GM12878 (cell line): ENCODE measurements around the gene BRSK2. TPM values are rescaled to one million over a fixed set of nuclear protein-coding genes. Genes with fewer than 3 reads are reported as not detected.

Experiments used
- ATAC-seq: fragments of 200-7000 bp; cut with Tn5 transposase; 3 replicates; pipeline ENCODE4 v1.9.1; 2020; ENCODE audit warnings: mild to moderate bottlenecking, moderate library complexity
- BruUV-seq: library from RNA; stranded (reverse); fragments of 400-500 nt; replicated peaks from 2 replicates; lab custom pipeline; 2021; lab: Mats Ljungman, UMichigan
- CTCF ChIA-PET: fragments of 300-600 bp; sonication (Branson Sonifier 250); formaldehyde crosslinking; extraction: SDS; loops from one replicate; lab custom pipeline; 2021; ENCODE audit warnings: inconsistent platforms; lab: Yijun Ruan, JAX
- POLR2A ChIA-PET: fragments of 350-600 bp; formaldehyde crosslinking; extraction: SDS; loops from one replicate; lab custom pipeline; 2021; ENCODE audit warnings: inconsistent platforms; lab: Charles Lee
- RAD21 ChIA-PET: fragments of 300-600 bp; sonication (Branson Sonifier 250); formaldehyde crosslinking; loops from one replicate; lab custom pipeline; 2023; ENCODE audit warnings: antibody characterized with exemption; ENCODE audit not compliant: unreplicated experiment; lab: Charles Lee
- SMC1A ChIA-PET: fragments of 300-600 bp; sonication (Branson Sonifier 250); formaldehyde crosslinking; loops from one replicate; lab custom pipeline; 2023; ENCODE audit not compliant: unreplicated experiment, uncharacterized antibody; lab: Charles Lee
- DNase-seq: peaks from one replicate; pipeline ENCODE4 v3.0.0-alpha.2; 2011; ENCODE audit warnings: low read depth, low spot score
- FAIRE-seq: peaks from 3 replicates; lab custom pipeline; 2011; peaks lifted over from hg19 to GRCh38; lab: Jason Lieb, UNC
- H2AFZ ChIP-seq: 2 replicates; pipeline ENCODE4 v1.6.0; 2011; ENCODE audit warnings: low read depth, low read length, control low read depth; ENCODE audit not compliant: control insufficient read depth
- H3K27ac ChIP-seq: 2 replicates; pipeline ENCODE4 v1.5.1; 2011; ENCODE audit warnings: control low read depth; ENCODE audit not compliant: control insufficient read depth, insufficient read depth
- H3K27me3 ChIP-seq, 2 experiments: replicated peaks in 1 of 2; 2 replicates each; pipeline versions ENCODE4 v1.6.0 to v1.6.1; 2011; ENCODE audit warnings: low read length in 1 of 2; ENCODE audit not compliant: control insufficient read depth in 2 of 2, insufficient read depth in 2 of 2
- H3K36me3 ChIP-seq, 2 experiments: 2 replicates each; pipeline ENCODE4 v1.5.1; 2011; ENCODE audit warnings: low read length in 1 of 2; ENCODE audit not compliant: control insufficient read depth in 2 of 2, insufficient read depth in 2 of 2
- H3K4me1 ChIP-seq: 2 replicates; pipeline ENCODE4 v1.6.1; 2011; ENCODE audit warnings: mild to moderate bottlenecking, low read length, moderate library complexity, mixed read lengths; ENCODE audit not compliant: control insufficient read depth, insufficient read depth
- H3K4me2 ChIP-seq: 2 replicates; pipeline ENCODE4 v1.6.0; 2011; ENCODE audit warnings: control low read depth; ENCODE audit not compliant: control insufficient read depth, insufficient read depth
- H3K4me3 ChIP-seq: fragments of 200-600 bp; sonication (generic); 2 replicates; pipeline ENCODE4 v1.5.1; 2016
- H3K79me2 ChIP-seq: 2 replicates; pipeline ENCODE4 v1.6.0; 2011; ENCODE audit warnings: low read length; ENCODE audit not compliant: control insufficient read depth, insufficient read depth
- H3K9ac ChIP-seq: 2 replicates; pipeline ENCODE4 v1.8.0; 2011; ENCODE audit warnings: low read length, control low read depth, mixed read lengths; ENCODE audit not compliant: control insufficient read depth, insufficient read depth
- H3K9me3 ChIP-seq: replicated peaks from 3 replicates; pipeline ENCODE4 v1.5.1; 2011; ENCODE audit warnings: mild to moderate bottlenecking, low read length; ENCODE audit not compliant: control insufficient read depth, insufficient read depth
- H4K20me1 ChIP-seq: 2 replicates; pipeline ENCODE4 v1.6.0; 2011; ENCODE audit not compliant: control insufficient read depth, insufficient read depth
- BRCA1 ChIP-seq: IDR thresholded peaks from 2 replicates; pipeline ENCODE4 v1.6.1; 2011; ENCODE audit warnings: low read depth, low read length, improper control_type of control experiment
- ESRRA ChIP-seq: IDR thresholded peaks from 2 replicates; pipeline ENCODE4 v1.6.1; 2012; ENCODE audit warnings: mild to moderate bottlenecking, low read length, improper control_type of control experiment
- IRF4 ChIP-seq: IDR thresholded peaks from 2 replicates; pipeline ENCODE4 v1.6.1; 2011; ENCODE audit warnings: low read depth, low read length
- NFYA ChIP-seq: IDR thresholded peaks from 2 replicates; pipeline ENCODE4 v1.6.1; 2011; ENCODE audit warnings: low read depth, mild to moderate bottlenecking, low read length, improper control_type of control experiment, borderline replicate concordance
- POLR2AphosphoS5 ChIP-seq: IDR thresholded peaks from 2 replicates; pipeline ENCODE4 v1.6.1; 2011; ENCODE audit warnings: mild to moderate bottlenecking, low read length, inconsistent platforms
- POU2F2 ChIP-seq: IDR thresholded peaks from 3 replicates; pipeline ENCODE4 v1.6.1; 2011; ENCODE audit warnings: low read depth, mild to moderate bottlenecking, low read length, borderline replicate concordance
- TCF7 ChIP-seq: IDR thresholded peaks from 2 replicates; pipeline ENCODE4 v1.6.1; 2014; ENCODE audit warnings: antibody characterized with exemption, borderline replicate concordance
- ZNF274 ChIP-seq: IDR thresholded peaks from one replicate; pipeline ENCODE4 v1.8.0; 2011; ENCODE audit not compliant: insufficient read length, insufficient read depth
- WGBS: methylation state at CpG from one replicate; pipeline ENCODE4 v1.1.6; 2016; ENCODE audit warnings: low lambda C conversion rate; ENCODE audit not compliant: insufficient replicate concordance, insufficient coverage; ENCODE audit errors: missing lambda C conversion rate; 5-methylcytosine and 5-hydroxymethylcytosine counted together
- in situ Hi-C: fragments of 300-500 bp; cut with MboI; formaldehyde crosslinking; loops from 9 replicates; pipeline ENCODE4 v1.14.3; 2018; ENCODE audit warnings: mixed read lengths
- intact Hi-C: fragments of 100-400 bp; cut with micrococcal nuclease; formaldehyde crosslinking; loops from one replicate; pipeline ENCODE4 v1.14.2; 2022; ENCODE audit not compliant: unreplicated experiment
- polyA plus RNA-seq, 11 experiments: library from polyadenylated mRNA; depleted of rRNA in 4 of 11; unstranded in 6 of 11; stranded (reverse) in 5 of 11; fragments of >200 nt; fragmentation: Nextera tagmentation in 4 of 11; fragmentation: Illumina TruSeq in 1 of 11; extraction: Ambion mirVana in 4 of 11; extraction: Trizol in 1 of 11; gene quantifications; 1 replicate in 1 of 11; 2 replicates in 10 of 11; pipeline versions ENCODE4 v1.2.1 to v1.2.3, GENCODE V29; 2011 to 2016; ENCODE audit warnings: inconsistent platforms in 2 of 11, missing spikeins in 2 of 11, low read depth in 1 of 11
- total RNA-seq, 4 experiments: library from RNA; depleted of rRNA in 3 of 4; stranded (reverse); fragments of >200 nt in 3 of 4; fragmentation: Illumina TruSeq in 1 of 4; extraction: Trizol in 1 of 4; gene quantifications; 2 replicates each; pipeline versions ENCODE4 v1.2.1 to v1.2.3, GENCODE V29; 2013 to 2021
- TF ChIP-seq, protein P1 (sequence below): fragments of 450-650 bp; IDR thresholded peaks from 2 replicates; pipeline ENCODE4 v1.6.1; 2017; ENCODE audit warnings: borderline replicate concordance
- TF ChIP-seq, protein P2 (sequence below): fragments of 450-650 bp; IDR thresholded peaks from 2 replicates; pipeline ENCODE4 v1.6.1; 2017; ENCODE audit warnings: mild to moderate bottlenecking, moderate library complexity
- TF ChIP-seq, protein P3 (sequence below): fragments of 450-650 bp; IDR thresholded peaks from 2 replicates; pipeline ENCODE4 v1.6.1; 2016; ENCODE audit warnings: mild to moderate bottlenecking

Gene BRSK2
- total and polyA plus RNA-seq, 10 of the 15 experiments (the other 5 are each of a cell fraction or from before 2014, with no cell fraction given), result 0.13 TPM; not detected in 9

DNA sequence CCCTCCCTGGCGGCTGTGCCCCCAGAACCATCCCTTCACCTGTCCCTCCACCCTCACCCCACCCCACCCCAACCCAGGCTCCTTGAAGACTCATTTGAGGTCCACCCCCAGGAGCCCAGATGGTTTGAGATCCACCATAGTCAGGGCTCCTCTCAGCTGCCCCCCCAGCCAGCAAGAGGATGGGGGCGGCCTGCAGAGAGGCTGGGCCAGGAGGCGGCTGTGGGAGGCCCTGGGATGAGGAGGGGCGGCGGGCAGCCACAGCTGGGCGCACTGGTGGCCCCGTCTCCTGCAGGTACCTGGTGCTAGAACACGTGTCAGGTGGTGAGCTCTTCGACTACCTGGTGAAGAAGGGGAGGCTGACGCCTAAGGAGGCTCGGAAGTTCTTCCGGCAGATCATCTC is 50.8 kb downstream of the BRSK2 start:
- no TSS peak for BruUV-seq
- ChIA-PET POLR2A (interaction anchor here (0.6 kb wide), 1 partner anchor 128 kb away, joined by 3 read pairs; no protein-coding TSS in a partner anchor), CTCF (no interaction called here), SMC1A (interaction anchor here (1.1 kb wide), 1 partner anchor 134 kb away, joined by 3 read pairs; no protein-coding TSS in a partner anchor), RAD21 (no interaction called here)
- no peaks in the 10 kb centered on the region for H3K4me1 ChIP-seq
- in situ Hi-C loops, result no loop called here
- H3K4me2 ChIP-seq, result no peak overlapping the region
- no peak overlapping the region for H3K9ac ChIP-seq
- no peak overlapping the region for H3K27ac ChIP-seq
- no peak overlapping the region for H3K4me3 ChIP-seq
- no peaks in the 10 kb centered on the region for H3K79me2 ChIP-seq
- ATAC-seq (no peak), FAIRE-seq (no peak), DNase-seq (no peak)
- TF ChIP-seq BRCA1 (no peak), ESRRA (no peak)
- TF ChIP-seq, protein P1, sequence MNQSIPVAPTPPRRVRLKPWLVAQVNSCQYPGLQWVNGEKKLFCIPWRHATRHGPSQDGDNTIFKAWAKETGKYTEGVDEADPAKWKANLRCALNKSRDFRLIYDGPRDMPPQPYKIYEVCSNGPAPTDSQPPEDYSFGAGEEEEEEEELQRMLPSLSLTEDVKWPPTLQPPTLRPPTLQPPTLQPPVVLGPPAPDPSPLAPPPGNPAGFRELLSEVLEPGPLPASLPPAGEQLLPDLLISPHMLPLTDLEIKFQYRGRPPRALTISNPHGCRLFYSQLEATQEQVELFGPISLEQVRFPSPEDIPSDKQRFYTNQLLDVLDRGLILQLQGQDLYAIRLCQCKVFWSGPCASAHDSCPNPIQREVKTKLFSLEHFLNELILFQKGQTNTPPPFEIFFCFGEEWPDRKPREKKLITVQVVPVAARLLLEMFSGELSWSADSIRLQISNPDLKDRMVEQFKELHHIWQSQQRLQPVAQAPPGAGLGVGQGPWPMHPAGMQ, result no peak
- WGBS, result 14% methylated on average over 8 of the region's 12 CpGs
- no peaks in the 10 kb centered on the region for H3K27me3 ChIP-seq
- H3K36me3 ChIP-seq, result no peaks in the 10 kb centered on the region
- intact Hi-C loops, result no loop called here
- H2AFZ ChIP-seq, result no peak overlapping the region
- no peaks in the 10 kb centered on the region for H4K20me1 ChIP-seq
- H3K9me3 ChIP-seq, result no peaks in the 10 kb centered on the region

DNA sequence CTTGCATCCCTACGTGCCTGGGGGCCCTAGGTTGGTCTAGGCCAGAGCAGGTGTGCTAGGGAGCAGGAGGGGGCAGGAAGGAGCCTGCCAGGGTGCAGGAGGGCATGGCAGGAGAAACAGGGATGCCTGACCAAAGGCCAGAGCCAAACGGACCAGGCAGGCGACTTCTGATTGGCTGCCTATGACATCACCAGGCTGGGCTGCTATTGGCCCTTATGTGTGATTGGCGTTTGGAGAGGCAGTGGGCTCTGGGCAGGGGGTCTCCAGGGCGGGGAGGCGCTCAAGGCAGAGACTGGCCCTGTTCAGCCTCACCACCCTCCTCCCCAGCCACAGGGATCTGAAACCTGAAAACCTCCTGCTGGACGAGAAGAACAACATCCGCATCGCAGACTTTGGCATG is 52.4 kb downstream of the BRSK2 start:
- no peaks in the 10 kb centered on the region for H4K20me1 ChIP-seq
- POLR2A ChIA-PET, result no interaction called here
- no peaks in the 10 kb centered on the region for H3K36me3 ChIP-seq
- CTCF ChIA-PET, result no interaction called here
- in situ Hi-C loops (no loop called here), intact Hi-C loops (no loop called here)
- BruUV-seq, result no TSS peak
- ATAC-seq (no peak), FAIRE-seq (no peak), DNase-seq (no peak)
- no peaks in the 10 kb centered on the region for H3K9me3 ChIP-seq
- RAD21 ChIA-PET, result no interaction called here
- SMC1A ChIA-PET, result no interaction called here
- no peaks in the 10 kb centered on the region for H3K4me1 ChIP-seq
- H3K4me2 ChIP-seq, result no peak overlapping the region
- H2AFZ ChIP-seq, result no peak overlapping the region
- H3K9ac ChIP-seq, result no peak overlapping the region
- H3K79me2 ChIP-seq, result no peaks in the 10 kb centered on the region
- 41% methylated on average over 9 of the region's 9 CpGs for WGBS
- H3K27ac ChIP-seq, result no peak overlapping the region
- H3K27me3 ChIP-seq, result no peaks in the 10 kb centered on the region
- no peak overlapping the region for H3K4me3 ChIP-seq
- TF ChIP-seq ZNF274 (no peak), IRF4 (no peak), NFYA (no peak), TCF7 (no peak), POLR2AphosphoS5 (no peak), POU2F2 (no peak)
- TF ChIP-seq, protein P2, sequence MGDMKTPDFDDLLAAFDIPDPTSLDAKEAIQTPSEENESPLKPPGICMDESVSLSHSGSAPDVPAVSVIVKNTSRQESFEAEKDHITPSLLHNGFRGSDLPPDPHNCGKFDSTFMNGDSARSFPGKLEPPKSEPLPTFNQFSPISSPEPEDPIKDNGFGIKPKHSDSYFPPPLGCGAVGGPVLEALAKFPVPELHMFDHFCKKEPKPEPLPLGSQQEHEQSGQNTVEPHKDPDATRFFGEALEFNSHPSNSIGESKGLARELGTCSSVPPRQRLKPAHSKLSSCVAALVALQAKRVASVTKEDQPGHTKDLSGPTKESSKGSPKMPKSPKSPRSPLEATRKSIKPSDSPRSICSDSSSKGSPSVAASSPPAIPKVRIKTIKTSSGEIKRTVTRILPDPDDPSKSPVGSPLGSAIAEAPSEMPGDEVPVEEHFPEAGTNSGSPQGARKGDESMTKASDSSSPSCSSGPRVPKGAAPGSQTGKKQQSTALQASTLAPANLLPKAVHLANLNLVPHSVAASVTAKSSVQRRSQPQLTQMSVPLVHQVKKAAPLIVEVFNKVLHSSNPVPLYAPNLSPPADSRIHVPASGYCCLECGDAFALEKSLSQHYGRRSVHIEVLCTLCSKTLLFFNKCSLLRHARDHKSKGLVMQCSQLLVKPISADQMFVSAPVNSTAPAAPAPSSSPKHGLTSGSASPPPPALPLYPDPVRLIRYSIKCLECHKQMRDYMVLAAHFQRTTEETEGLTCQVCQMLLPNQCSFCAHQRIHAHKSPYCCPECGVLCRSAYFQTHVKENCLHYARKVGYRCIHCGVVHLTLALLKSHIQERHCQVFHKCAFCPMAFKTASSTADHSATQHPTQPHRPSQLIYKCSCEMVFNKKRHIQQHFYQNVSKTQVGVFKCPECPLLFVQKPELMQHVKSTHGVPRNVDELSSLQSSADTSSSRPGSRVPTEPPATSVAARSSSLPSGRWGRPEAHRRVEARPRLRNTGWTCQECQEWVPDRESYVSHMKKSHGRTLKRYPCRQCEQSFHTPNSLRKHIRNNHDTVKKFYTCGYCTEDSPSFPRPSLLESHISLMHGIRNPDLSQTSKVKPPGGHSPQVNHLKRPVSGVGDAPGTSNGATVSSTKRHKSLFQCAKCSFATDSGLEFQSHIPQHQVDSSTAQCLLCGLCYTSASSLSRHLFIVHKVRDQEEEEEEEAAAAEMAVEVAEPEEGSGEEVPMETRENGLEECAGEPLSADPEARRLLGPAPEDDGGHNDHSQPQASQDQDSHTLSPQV, result no peak
- TF ChIP-seq, protein P3, sequence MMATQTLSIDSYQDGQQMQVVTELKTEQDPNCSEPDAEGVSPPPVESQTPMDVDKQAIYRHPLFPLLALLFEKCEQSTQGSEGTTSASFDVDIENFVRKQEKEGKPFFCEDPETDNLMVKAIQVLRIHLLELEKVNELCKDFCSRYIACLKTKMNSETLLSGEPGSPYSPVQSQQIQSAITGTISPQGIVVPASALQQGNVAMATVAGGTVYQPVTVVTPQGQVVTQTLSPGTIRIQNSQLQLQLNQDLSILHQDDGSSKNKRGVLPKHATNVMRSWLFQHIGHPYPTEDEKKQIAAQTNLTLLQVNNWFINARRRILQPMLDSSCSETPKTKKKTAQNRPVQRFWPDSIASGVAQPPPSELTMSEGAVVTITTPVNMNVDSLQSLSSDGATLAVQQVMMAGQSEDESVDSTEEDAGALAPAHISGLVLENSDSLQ, result peak; percentile 49
